ENCODE results near the gene TRPT1. TPM values are rescaled to one million over a fixed set of nuclear protein-coding genes. Genes with fewer than 3 reads are reported as not detected.

TRPT1 gene
- total and polyA plus RNA-seq, 9 of the 15 experiments (the other 6 are each of a cell fraction or from before 2014, with no cell fraction given), result 4.6 to 41.7 (median 23.1) TPM

DNA sequence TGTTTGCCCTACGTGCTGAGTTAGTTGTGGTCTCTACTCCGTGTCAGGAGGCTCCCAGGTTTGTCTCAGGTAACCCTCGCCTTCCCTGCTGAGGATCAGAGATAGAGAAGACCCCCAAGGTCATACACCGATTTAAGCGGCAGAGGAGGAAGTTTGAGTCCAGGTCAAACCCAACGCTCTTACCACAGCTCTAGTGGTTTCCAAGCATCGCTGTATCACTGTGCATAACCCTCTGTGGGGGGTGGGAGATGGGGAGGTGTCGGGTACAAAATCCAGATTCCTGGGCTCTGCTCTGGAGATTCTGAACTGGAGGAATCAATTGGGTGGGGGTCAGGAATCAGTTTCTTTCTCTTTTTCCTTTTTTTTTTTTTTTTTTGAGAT, 5.0 kb upstream of the TRPT1 start:
- POLR2A ChIA-PET, result interaction anchor here (0.5 to 2.5 kb wide), 4 partner anchors 7 to 24 kb away, joined by 3 to 11 read pairs (median 3); partner anchors contain the start of gene FERMT3

More for the DNA sequence above, 5.0 kb upstream of the TRPT1 start:
- Histone ChIP-seq H2AFZ (ENCODE audit: low read depth, low read length) (peak overlapping the region; percentile 88), H3K27ac (ENCODE audit: extremely low read depth, low read depth, low read length) (peak overlapping the region; percentile 92), H3K9me1 (ENCODE audit: control insufficient read depth, insufficient read depth, low read length) (no peaks in the 10 kb centered on the region), H3K9me3 (replicated peaks; ENCODE audit: control insufficient read depth, insufficient read depth, low read depth, low read length) (no peaks in the 10 kb centered on the region), H3K36me3 (ENCODE audit: control insufficient read depth, insufficient read depth, low read length) (peaks cover 17% of the 10 kb centered on the region; the same call in 2 of the 3 replicates), H3K4me1 (replicated peaks in 1 of 2; ENCODE audit: control insufficient read depth in 2 of 2, insufficient read depth in 2 of 2, low read length in 2 of 2) (peaks cover 37 to 82% of the 10 kb centered on the region in 2 experiments), H4K20me1 (replicated peaks; ENCODE audit: control insufficient read depth, insufficient read depth, low read length) (no peaks in the 10 kb centered on the region), H3K4me3 (peak overlapping the region; percentile 76), H3K9ac (ENCODE audit: insufficient read depth in 1 of 2, low read depth in 2 of 2, low read length in 2 of 2) (peak overlapping the region; percentile 91 to 96), H3K27me3 (ENCODE audit: control insufficient read depth in 2 of 2, insufficient read depth in 2 of 2, low read length in 2 of 2) (no peaks in the 10 kb centered on the region), H3K79me2 (ENCODE audit: control insufficient read depth, insufficient read depth, low read length) (peaks cover 57% of the 10 kb centered on the region), H3K4me2 (ENCODE audit: insufficient read depth, low read length) (peak overlapping the region; percentile 95)
- WGBS (ENCODE audit: insufficient coverage, low coverage, missing lambda C conversion rate), result 3% methylated on average over 8 of the region's 8 CpGs
- BruUV-seq (replicated peaks), result no TSS peak
- DNase-seq (ENCODE audit: extremely low read depth in 1 of 4, low spot score in 3 of 4) (peak in 1 of 4 experiments; percentile 50), ATAC-seq (no peak), FAIRE-seq (peak; percentile 54)
- intact Hi-C loops (cut with micrococcal nuclease) (loop anchor here (2.0 kb wide), 2 partner anchors 24 to 46 kb away; partner anchors contain the start of gene FERMT3), in situ Hi-C loops (cut with MboI) (no loop called here)
- no peak for TF ChIP-seq ZNF740 (CRISPR knock-in tag; IDR thresholded peaks at IDR 0.05)
- TF ChIP-seq ZNF740 (tag; IDR thresholded peaks at IDR 0.05), result peak in 1 of 2 experiments; percentile 46; a peak in 1 of 4 replicates
- 0 out of 2 replicates have a peak, but pooled peaks have one; percentile 3 for TF ChIP-seq KAT7 (CRISPR knock-in tag; IDR thresholded peaks at IDR 0.05; ENCODE audit: borderline replicate concordance)
- TF ChIP-seq CHD4 (IDR thresholded peaks at IDR 0.05; ENCODE audit: insufficient read depth, insufficient replicate concordance, low read depth, low read length, poor library complexity, severe bottlenecking), result peak; percentile 36
- TF ChIP-seq RB1 (IDR thresholded peaks at IDR 0.05; ENCODE audit: low read depth), result 0 out of 2 replicates have a peak, but pooled peaks have one; percentile 2
- peak; percentile 34; the same call in 1 of the 2 replicates for TF ChIP-seq FOXP1 (CRISPR knock-in tag; IDR thresholded peaks at IDR 0.05)
- no peak for TF ChIP-seq ELF4 (CRISPR knock-in tag; IDR thresholded peaks at IDR 0.05)
- no peak for TF ChIP-seq SMC3 (conservative IDR thresholded peaks at IDR 0.05; ENCODE audit: insufficient read depth, low read depth, low read length)
- TF ChIP-seq CBX1 (IDR thresholded peaks at IDR 0.05; ENCODE audit: low read depth), result no peak
- no peak for TF ChIP-seq ZNF717 (CRISPR knock-in tag; IDR thresholded peaks at IDR 0.05)
- TF ChIP-seq NR4A1 (CRISPR knock-in tag; IDR thresholded peaks at IDR 0.05), result no peak
- TF ChIP-seq NR4A1 (tag; IDR thresholded peaks at IDR 0.05), result 0 out of 2 replicates have a peak, but pooled peaks have one; percentile 7
- TF ChIP-seq TBP (optimal IDR thresholded peaks at IDR 0.05; ENCODE audit: low read depth, low read length), result peak; percentile 3
- peak; percentile 45; the same call in 1 of the 2 replicates for TF ChIP-seq ESRRA (IDR thresholded peaks at IDR 0.05; ENCODE audit: borderline replicate concordance, low read depth)
- CTCF ChIA-PET (ENCODE audit: low intra/inter-chr PET ratio), result no interaction called here
